ENCODE data around the gene PNMA6F.

GRCh38 chrX:153305972-153306371 is 15.6 kb downstream of the PNMA6F start:
- TF ChIP-seq ATF3 (IDR thresholded peaks at IDR 0.05) (no peak), ZFX (IDR thresholded peaks at IDR 0.05) (no peak), CTCF (IDR thresholded peaks at IDR 0.05 in 2 of 3, conservative IDR thresholded peaks at IDR 0.05 in 1 of 3; ENCODE audit: borderline replicate concordance in 1 of 3, insufficient read depth in 1 of 3, low read depth in 2 of 3, low read length in 2 of 3) (no peak), RAD21 (IDR thresholded peaks at IDR 0.05; ENCODE audit: low read depth) (no peak), EZH2phosphoT487 (IDR thresholded peaks at IDR 0.05; ENCODE audit: borderline replicate concordance) (no peak), SIN3A (IDR thresholded peaks at IDR 0.05; ENCODE audit: low read depth) (no peak), EZH2 (IDR thresholded peaks at IDR 0.05) (no peak), POLR2A (IDR thresholded peaks at IDR 0.05; ENCODE audit: borderline replicate concordance, extremely low read depth, insufficient read depth, insufficient read length) (no peak), TCF7L2 (IDR thresholded peaks at IDR 0.05; ENCODE audit: borderline replicate concordance, extremely low read depth, insufficient read depth, insufficient read length) (no peak), POLR2AphosphoS5 (IDR thresholded peaks at IDR 0.05; ENCODE audit: low read depth, low read length) (no peak)

Data from HCT116 (cell line).